Activated CD8-positive, alpha-beta memory T cell treated with anti-CD3 and anti-CD28 coated beads for 4 hours (primary cell): Measurements from ENCODE around the gene SUMO3.

Experiments
- DNase-seq, 2 donors: peaks; one replicate each; pipeline ENCODE4 v3.0.0-alpha.2; 2020; ENCODE audit warnings: low read depth in 2 of 2

SUMO3 gene

DNA sequence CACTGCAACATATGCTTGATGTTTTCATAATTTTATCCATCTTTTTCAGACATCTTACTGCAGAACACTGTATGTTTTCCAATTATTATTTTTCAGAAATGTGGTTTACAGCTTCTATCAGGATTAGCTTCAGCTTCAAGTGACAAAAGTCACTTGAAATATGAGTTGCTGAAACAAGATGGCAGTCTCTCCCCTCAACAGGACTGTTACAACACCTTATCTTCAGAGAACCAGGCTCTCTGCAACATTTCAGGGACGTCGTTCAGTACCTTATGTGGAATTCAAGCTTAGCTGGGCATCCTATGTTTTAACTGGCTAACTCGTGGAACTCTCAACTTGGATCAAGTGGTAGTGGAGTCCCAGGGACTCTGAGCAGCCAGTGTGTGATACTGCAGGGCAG, 14.2 kb downstream of the SUMO3 start:
- DNase-seq, result no peak

DNA sequence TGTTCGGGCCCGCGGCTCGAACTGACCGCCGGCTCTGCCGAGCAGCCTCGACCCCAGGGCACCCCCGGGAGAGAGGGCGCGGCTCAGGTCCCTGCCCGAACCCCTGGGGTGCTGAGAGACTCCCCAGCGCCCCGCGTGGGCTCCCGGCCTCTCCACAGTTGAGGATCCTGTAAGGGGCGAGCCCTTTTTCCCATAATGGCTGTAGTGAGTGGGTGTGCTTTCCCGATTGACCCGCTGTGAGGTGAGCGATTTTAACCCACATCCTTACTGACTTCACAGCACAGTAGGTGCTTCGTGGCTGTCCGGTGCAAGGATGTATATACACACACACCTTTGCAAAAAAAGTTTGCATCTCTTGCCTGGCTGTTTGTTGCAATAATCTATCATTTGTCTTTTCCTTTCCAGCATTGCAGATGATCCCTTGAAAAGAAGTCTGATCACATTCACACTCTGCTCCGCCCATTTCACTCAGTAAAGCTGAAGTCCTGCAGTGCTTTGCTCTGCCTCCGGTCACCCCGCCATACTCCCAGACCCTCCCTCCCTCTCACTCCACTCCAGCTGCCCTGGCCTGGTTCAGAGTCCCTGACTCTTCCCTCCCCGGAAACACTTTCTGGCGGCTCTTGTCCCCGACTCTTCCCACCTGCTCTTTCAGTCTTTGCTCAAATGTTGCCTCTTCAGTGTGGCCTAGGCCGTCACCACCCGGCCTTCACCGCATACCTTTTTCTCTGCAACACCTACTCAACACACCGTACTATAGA, 15.3 kb downstream of the SUMO3 start:
- no peak for DNase-seq

DNA sequence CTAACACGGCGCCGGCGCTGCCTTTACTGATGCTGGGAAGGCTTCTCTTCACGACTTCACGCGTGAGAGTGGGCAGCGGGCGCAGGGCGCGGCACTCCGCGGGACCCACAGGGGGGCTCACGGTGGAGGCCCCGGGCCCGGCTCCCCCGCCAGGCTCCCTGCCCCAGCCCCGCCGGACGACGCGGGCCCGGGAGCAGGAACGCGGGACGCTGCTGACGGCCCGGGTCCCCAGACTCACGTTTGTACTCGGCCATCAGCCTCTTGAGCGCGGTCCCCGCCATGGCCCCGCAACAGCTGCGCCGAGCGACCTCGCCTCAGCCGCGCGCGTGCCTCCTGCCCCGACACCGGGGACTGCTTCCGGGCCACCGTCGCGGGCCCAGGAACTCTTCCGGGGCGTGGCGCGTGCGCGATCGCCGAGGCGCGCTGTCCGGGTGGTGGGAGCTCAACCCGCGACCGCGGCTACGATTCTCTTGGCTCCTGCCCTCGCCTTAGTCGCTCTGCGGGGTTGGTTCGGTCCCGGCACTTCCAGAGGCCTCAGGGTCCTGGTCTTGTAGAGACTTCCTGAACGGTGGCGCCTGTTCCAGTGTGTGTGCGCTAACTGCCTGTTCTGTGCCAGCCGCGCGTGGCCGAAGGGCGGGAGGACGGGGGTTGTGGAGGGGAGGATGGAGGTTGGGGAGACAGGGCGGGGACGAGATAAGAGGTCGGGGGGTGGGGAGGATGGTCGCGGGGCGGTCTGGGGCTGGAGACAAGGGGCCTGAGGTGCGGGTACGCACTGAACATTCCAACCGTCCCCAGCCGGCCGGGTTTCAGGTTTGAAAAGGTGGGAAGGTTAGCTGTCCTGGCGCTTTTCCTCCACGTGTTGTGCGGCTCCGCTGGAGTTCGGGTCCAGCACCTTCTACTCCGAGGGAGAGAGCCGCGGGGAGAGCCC, 16.1 kb downstream of the SUMO3 start, which contains the start of gene UBE2G2:
UBE2G2 (minus strand) TSS at position 353 of the 928 bp plus-strand sequence; CDS start at position 281, 72 bp downstream.
- DNase-seq, result peak; percentile 67 to 72

DNA sequence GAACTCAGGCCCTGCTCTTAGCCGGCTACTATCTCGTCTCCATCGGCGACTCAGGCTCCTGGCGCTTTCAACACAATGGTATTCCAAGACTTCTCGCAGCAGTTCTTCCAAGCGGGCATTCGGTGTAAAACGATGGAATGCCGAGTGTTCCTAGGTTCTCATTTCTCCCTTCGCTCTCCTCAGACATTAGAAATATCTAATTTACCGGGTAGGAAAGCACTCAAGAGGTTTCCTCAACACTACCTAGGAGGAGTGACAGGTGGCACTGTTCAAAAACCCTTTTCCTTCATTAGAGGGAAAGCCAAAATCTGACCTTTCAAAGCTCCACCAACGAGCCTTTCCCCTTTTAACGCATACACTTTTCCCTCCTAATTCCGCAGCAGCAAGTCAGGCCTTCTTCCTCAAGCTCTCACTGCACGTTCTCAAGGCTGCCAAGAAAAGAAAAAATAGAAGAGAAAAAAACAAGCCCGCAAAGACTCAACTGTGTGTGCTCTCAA, 16.8 kb downstream of the SUMO3 start:
- no peak for DNase-seq

DNA sequence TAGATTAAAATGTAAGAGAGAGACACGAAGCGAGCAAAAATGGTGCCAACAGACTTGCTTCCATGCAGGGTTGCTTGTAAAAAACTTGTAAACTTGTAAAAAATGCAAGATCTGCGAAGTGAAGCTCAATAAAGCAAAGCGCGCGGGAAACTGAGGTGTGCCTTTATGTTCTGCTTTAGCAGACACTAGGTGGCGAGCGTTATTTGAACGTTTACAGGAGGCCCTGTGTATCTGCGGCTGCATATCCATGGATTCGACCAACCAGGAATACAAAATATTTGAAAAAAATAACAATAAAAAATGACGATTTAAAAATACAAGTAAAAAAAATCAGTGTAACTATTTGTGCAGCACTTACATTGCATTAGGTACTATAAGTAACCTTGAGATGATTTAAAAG, 17.8 kb downstream of the SUMO3 start:
- no peak for DNase-seq

DNA sequence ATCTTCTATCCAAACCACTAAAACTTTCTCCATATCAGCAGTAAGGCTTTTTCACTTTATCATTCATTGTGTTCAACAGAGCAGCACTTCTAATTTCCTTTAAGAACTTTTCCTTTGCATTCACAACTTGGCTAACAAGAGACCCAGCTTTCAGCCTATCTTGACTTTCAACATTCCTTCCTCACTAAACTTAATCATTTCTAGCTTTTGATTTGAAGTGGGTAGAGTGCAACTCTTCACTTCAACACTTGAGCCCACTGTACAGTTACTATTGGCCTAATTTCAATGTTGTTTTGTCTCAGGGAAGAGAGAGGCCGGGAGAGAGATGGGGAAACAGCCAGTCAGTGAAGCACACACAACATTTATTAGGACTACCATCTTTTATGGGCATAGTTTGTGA, 18.2 kb downstream of the SUMO3 start:
- DNase-seq, result no peak

DNA sequence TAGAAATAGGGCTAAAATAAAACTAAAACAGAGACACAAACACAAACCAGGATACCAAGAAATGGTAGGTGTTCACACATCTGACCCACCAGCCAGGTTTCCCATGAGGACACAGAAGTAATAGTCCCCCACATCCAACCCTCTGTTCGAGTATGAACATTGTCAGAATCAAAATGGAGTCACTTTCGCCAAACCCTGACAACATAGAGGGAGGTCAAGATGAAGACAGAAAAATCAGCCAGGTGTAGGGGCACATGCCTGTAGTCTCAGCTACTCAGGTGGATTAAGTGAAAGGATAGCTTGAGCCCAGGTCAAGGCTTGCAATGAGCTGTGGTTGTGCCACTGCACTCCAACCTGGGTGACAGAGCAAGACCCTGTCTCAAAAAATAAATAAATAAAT, 20.1 kb downstream of the SUMO3 start:
- no peak for DNase-seq

DNA sequence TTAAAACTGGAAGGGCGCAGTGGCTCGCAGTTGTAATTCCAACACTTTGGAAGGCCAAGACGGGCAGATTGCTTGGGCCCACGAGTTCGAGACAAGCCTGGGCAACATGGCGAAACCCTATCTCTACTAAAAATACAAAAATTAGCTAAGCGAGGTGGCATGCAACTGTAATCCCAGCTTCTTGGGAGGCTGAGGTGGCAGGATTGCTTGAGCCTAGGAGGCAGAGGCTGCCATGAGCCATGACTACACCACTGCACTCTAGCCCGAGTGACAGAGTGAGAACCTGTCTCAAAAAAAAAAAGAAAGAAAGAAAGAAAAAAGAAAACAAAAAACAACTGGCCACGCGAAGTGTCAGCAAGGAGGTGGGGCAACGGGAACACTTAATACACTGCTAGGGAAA, 22.5 kb downstream of the SUMO3 start:
- DNase-seq, result no peak

DNA sequence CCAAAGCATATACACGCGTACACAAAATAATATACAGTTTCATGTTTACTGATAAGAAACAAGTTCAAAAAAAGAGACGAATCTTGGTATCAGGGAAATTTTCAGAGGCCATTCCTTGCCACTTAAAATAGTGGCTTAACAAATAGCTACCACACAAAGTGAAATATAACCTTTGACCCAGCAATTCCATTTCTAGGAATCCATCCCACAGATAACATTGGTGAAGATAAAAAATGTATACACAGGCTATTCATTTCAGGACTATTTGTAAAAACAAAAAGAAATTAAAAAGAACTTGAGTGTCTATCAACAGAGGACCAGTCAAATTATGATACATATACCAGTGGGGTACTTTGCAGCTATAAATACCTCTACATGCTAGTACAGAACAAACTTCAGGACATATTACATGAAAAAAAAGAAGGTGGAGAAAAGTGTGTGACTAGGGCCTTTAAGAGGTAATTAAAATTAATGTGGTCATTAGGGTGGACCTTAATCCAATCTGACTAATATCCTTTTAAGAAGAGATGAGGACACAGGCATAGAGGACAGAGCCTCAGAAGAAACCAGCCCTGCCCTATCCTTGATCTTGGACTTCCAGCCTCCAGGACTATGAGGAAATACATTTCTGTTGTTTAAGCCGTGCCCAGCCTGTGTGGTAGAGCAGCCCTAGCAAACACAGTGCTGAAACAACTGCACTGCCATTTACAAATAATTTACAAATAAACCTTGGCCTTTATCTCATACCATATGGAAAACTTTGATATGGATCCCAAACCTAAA, 24.1 kb downstream of the SUMO3 start:
- DNase-seq, result no peak

DNA sequence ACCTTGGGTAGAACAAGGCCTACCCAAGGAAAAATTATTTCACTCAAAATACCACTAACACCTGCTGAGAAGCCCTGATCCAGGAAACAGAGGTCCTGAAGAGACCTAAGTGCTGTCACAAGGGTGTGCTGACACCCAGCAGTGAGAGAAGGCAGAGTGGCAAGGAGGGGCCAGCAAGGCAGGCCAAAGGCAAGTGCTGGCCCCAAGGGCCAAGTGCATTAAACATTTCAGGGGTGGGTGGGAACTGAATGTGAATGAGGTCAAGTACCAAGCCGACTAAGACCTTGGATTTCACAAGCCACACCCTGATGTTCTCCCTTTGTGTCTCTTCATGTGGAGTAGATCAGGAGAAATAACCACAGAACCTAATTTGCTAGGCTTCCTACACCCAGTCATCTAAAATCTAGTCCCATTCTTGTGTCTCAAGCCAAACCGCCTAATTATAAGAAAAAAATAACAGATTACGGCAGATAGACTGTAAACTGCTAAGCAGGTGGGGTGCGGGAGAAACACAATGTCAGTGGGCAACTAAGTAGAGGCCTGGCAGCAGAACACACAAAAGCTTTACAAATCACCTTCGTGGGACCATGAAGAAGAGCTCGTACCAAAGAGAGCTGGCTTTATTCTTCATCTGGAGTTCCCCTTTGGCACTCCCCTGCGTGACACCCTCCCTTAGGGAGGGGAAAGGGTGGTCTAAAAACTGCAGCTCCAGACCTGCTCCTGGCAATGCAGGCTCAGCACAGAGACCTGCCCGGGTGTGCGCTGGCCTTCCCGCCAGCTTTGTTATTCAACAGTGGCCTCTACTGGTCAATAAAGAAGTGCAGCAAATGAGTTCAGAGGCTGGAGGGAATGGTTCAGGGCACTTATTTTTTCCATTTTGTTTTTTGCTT, 24.9 kb downstream of the SUMO3 start:
- no peak for DNase-seq

DNA sequence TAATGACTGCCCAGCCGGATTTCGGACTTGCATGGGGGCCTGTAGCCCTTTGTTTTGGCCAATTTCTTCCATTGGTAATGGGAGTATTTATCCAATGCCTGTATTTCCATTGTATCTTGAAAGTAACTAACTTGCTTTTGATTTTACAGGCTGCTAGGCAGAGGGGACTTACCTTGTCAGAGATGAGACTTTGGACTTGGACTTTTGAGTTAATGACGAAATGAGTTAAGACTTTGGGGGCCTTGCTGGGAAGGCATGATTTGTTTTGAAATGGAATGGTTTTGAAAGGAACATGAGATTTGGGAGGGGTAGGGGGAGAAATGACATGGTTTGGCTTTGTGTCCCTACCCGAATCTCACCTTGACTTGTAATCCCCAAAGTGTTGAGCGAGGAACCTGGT, 25.9 kb downstream of the SUMO3 start:
- no peak for DNase-seq

DNA sequence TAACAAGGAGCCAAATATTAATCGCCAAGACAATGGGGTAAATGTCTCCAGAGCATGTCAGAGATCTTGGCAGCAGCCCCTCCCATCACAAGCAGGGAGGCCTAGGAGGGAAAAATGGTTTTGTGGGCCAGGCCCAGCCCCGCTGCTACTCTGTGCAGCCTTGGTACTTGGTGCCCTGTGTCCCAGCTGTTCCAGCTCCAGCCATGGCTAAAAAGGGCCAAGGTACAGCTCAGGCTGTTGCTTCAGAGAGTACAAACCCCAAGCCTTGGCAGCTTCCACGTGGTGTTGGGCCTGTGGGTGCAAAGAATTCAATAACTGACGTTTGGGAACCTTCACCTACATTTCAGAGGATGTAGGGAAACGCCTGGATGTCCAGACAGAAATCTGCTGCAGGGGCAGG, 26.6 kb downstream of the SUMO3 start:
- DNase-seq, result no peak

DNA sequence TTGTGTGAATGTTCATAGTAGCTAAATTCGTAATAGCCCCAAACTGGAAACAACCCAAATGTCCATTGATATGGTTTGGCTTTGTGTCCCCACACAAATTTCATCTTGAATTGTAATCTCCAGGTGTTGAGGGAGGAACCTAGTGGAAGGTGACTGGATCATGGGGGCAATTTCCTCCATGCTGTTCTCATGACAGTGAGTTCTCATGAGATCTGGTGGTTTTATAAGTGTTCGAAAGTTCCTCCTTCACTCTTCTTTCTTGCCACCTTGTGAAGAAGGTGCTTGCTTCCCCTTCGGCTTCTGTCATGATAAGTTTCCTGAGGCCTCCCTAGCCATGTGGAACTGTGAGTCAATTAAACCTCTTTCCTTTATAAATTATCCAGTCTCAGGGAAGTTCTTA, 27.5 kb downstream of the SUMO3 start:
- no peak for DNase-seq

DNA sequence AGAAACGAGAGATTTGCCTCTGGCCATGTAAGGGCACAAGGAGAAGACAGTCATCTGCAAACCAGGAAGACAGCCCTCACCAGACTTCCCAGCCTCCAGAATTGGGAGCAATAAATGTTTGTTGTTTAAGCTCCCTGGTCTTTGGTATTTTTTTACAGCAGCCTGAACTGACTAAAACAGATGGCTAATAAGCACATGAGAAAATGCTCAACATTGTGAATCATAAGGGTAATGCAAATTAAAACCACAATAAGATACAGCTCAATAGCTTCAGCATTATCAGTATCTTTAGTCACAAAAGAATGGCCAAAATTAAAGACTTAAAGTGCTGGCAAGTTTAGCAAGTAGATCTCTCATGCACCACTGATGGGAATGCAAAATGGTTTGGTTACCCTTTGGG, 28.0 kb downstream of the SUMO3 start:
- DNase-seq, result no peak

DNA sequence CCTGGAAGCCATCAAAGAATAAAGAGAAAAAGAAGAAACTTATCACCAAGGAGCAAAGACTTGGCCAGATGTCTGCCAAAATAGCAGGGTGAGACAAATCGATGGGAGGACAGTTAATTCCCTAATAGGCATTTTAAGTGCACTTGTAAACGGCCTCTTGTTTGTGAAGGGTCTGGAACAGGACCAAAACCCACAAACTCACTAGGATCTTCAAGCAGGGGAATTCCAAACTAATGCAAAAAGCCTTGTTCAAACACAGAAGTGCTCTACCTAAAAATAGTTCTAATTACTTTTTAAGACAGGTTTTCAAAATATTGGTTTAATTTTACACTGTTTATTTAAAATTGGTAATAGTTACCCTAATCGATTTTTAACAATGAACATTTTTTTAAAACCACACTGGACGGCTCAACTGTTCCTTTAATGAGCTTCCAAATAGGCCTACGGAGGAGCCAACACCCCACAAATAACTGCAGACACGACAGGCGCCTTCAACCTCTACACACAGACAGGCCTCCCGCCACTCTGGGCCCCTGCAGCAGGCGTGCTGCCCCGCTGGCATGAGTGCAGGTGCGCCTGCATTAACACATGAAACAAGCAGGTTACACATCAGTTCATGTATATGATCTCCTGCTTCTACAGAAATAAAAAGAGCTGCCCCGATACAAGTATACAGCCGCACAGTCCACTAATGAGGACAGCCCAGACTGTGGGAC, 32.1 kb downstream of the SUMO3 start:
- no peak for DNase-seq

DNA sequence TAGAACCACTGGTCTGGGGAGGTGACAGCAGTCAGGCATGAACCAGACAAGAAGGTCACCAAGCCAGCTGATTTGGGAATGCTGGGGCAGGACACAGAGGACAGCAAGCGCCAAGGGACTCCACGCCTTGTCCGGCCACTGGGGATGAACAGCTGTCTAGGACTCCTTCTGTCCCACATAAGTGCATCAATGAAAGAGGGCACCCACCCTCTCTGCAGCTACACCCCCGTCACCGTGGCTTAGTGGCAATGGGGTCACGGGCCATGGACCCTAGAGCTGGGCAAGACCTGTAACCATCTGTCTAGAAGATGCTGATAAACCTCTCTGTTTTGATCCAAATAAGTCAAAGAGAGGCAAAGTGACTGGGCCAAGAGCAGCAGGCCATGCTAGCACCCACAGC, 33.1 kb downstream of the SUMO3 start:
- DNase-seq, result no peak

DNA sequence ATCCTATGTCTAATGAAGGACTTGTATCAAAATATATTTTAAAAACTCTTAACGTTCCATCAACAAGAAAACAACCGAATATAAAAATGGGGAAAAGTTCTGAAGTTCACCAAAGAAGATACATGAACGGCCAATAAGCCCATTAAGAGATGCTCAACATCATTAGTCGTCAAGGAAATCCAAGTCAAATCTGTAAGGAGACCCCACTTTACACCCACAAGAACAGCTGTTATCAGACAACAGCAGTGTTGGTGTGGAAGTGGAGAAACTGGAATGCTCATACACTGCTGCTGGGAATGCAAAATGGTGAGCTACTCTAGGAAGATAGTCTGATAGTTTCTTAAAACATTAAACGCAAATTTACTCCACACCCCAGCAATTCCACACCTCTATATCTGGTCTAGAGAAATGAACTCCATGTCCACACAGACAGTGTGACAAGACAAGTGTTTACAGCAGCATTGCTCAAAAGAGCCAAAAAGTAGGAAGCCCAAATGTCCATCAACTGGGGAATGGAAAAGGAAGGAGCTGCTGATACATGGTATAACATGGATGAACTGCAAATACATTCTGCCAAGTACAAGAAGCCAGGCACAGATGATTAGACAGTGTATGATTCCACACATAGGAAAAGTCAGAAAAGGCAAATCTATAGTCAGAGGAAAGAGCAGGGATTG, 34.7 kb downstream of the SUMO3 start:
- DNase-seq, result no peak

DNA sequence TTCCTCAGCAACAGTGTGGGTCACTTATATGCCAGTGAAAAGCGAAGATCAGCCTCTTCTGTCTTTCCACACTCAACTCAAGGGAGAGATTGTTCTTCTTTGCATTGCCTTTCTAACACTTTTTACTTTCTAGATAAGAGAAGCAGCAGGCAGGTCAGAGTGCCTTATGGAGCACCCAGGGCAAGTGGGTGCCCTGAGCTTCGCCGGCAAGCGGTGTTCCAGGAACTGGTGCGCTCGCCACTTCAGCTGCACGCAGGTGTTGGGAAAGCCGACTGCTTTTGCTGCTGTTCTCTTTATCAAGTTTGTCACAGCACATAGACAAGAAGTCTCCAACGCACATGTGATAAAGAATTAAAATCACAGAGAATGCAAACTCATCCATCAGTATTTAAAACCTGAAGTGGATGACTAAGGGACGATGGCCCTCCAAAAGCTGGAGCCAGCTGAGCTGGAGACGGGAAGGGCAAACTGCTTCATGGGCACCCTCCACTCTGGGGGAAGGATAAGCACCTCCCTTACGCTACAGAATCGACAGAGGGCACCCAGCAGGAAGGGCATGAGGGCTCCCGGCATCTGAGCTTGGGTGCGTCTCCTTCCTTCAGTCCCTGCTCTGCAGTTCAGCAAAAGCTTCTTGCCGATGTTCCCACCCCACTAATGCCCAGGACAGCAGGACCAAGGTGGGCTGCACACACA, 36.9 kb downstream of the SUMO3 start:
- DNase-seq, result no peak

DNA sequence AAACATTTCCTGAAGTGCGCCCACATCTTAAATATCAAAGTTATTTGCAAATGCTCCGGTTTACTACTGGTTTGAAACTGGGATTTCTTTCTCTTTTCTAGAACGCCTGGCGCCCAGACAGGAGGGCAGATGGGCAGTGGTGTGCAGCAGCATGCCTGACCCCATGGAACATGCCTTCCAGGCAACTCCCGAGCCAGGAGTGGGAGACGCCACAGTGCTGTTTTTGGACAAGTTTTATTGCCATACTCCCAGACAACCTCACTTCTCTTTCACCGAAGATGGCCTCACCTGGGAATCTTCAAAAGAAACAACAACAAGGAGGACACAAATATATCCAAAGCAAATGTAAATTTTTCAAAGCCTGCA, 37.7 kb downstream of the SUMO3 start:
- no peak for DNase-seq
